Activated CD4-positive, alpha-beta T cell treated with anti-CD3 and anti-CD28 coated beads, Interleukin-2, amount 50 U/mL, for 1 hour (primary cell): ENCODE measurements around the gene USP38.
"Not testable (repeated sequence)": the region's sequence is repeated elsewhere in the genome, so short reads cannot be mapped to it uniquely, and the experiment has no call there.

ENCODE experiments used
- DNase-seq: peaks from one replicate; pipeline ENCODE4 v3.0.0-alpha.2; 2020

The USP38 gene

GRCh38 chr4:143184503-143185252, at the start of gene USP38:
TSS of gene USP38 (plus strand) at chr4:143184917. CDS start at chr4:143185451, 534 bp downstream.
- DNase-seq = peak; percentile 81

- no peak for DNase-seq
Measured at GRCh38 chr4:143135358-143135757, 49.4 kb upstream of the USP38 start.

GRCh38 chr4:143140696-143141095, 44.0 kb upstream of the USP38 start:
- no peak for DNase-seq

- no peak for DNase-seq
Measured at GRCh38 chr4:143148521-143148920, 36.2 kb upstream of the USP38 start.

GRCh38 chr4:143156853-143157252, 27.9 kb upstream of the USP38 start:
- no peak for DNase-seq

GRCh38 chr4:143163614-143164013, 21.1 kb upstream of the USP38 start:
- no peak for DNase-seq

GRCh38 chr4:143166722-143167121, 18.0 kb upstream of the USP38 start:
- not testable (repeated sequence) for DNase-seq

- DNase-seq = no peak
Measured at GRCh38 chr4:143178923-143179322, 5.8 kb upstream of the USP38 start.

- no peak for DNase-seq
Measured at GRCh38 chr4:143183513-143184216, 1.1 kb upstream of the USP38 start.

- no peak for DNase-seq
Measured at GRCh38 chr4:143184217-143184502, 557 bp upstream of the USP38 start.

GRCh38 chr4:143185253-143186107, 763 bp downstream of the USP38 start:
- no peak for DNase-seq

GRCh38 chr4:143186212-143186611, 1.5 kb downstream of the USP38 start:
- no peak for DNase-seq

- no peak for DNase-seq
Measured at GRCh38 chr4:143186649-143187048, 1.9 kb downstream of the USP38 start.

GRCh38 chr4:143188136-143189088, 3.7 kb downstream of the USP38 start:
- DNase-seq = no peak

- DNase-seq = no peak
Measured at GRCh38 chr4:143189528-143189927, 4.8 kb downstream of the USP38 start.

- DNase-seq = no peak
Measured at GRCh38 chr4:143195581-143195980, 10.9 kb downstream of the USP38 start.

GRCh38 chr4:143196323-143196722, 11.6 kb downstream of the USP38 start:
- DNase-seq = no peak

GRCh38 chr4:143199503-143199902, 14.8 kb downstream of the USP38 start:
- no peak for DNase-seq

GRCh38 chr4:143202824-143203223, 18.1 kb downstream of the USP38 start:
- no peak for DNase-seq

GRCh38 chr4:143203577-143203976, 18.9 kb downstream of the USP38 start:
- DNase-seq = no peak

GRCh38 chr4:143207555-143207954, 22.8 kb downstream of the USP38 start:
- DNase-seq = no peak

- DNase-seq = no peak
Measured at GRCh38 chr4:143212566-143212965, 27.8 kb downstream of the USP38 start.

- no peak for DNase-seq
Measured at GRCh38 chr4:143215873-143216272, 31.2 kb downstream of the USP38 start.
